Uterus (tissue), 4 donors: ENCODE results near the gene CSPG4. TPM values are rescaled to one million over a fixed set of nuclear protein-coding genes. Genes with fewer than 3 reads are reported as not detected.

Source experiments
- DNase-seq, 2 donors: peaks; one replicate each; pipeline ENCODE4 v3.0.0-alpha.2; 2019 to 2020
- H3K27ac ChIP-seq, 2 donors: fragments of 200-600 bp; sonication (generic); 1 replicate in 1 of 2; 2 replicates in 1 of 2; pipeline ENCODE4 v1.5.1; 2016 to 2018
- H3K27me3 ChIP-seq, 2 donors: fragments of 200-600 bp; sonication (generic); one replicate each; pipeline ENCODE4 v1.5.1; 2018 to 2019; ENCODE audit warnings: control low read depth in 1 of 2
- H3K36me3 ChIP-seq, 2 donors: fragments of 200-600 bp; sonication (generic); one replicate each; pipeline ENCODE4 v1.5.1; 2019; ENCODE audit warnings: control low read depth in 1 of 2
- H3K4me1 ChIP-seq, 2 donors: fragments of 200-600 bp; sonication (generic); one replicate each; pipeline ENCODE4 v1.5.1; 2018 to 2019; ENCODE audit warnings: control low read depth in 1 of 2
- H3K4me3 ChIP-seq, 2 donors: fragments of 200-600 bp; sonication (generic); 1 replicate in 1 of 2; 2 replicates in 1 of 2; pipeline ENCODE4 v1.5.1; 2018 to 2019; ENCODE audit warnings: mild to moderate bottlenecking in 1 of 2
- H3K9me3 ChIP-seq, 2 donors: fragments of 200-600 bp; sonication (generic); one replicate each; pipeline ENCODE4 v1.5.1; 2019; ENCODE audit warnings: control low read depth in 1 of 2
- CTCF ChIP-seq, 4 experiments: fragments of 200-600 bp in 2 of 4; fragments of 450-650 bp in 2 of 4; sonication (generic) in 2 of 4; IDR thresholded peaks; one replicate each; pipeline ENCODE4 v1.5.1; 2016 to 2019; ENCODE audit warnings: antibody characterized with exemption in 4 of 4, mild to moderate bottlenecking in 2 of 4, moderate library complexity in 1 of 4
- POLR2A ChIP-seq, 2 donors: fragments of 450-650 bp; IDR thresholded peaks; one replicate each; pipeline ENCODE4 v1.6.1; 2016; ENCODE audit warnings: antibody characterized with exemption in 2 of 2, mild to moderate bottlenecking in 1 of 2, moderate library complexity in 1 of 2
- intact Hi-C: fragments of 100-400 bp; cut with DNase I; formaldehyde crosslinking; loops from one replicate; pipeline ENCODE4 v1.15.1; 2023; ENCODE audit warnings: low total_unique reads
- total RNA-seq, 4 donors: library from RNA; depleted of rRNA in 3 of 4; stranded (reverse); fragments of >200 nt in 3 of 4; gene quantifications; one replicate each; pipeline versions ENCODE4 v1.1.0 to v1.2.4, GENCODE V29; 2014 to 2023
- donor health status: DM: yes; HTN: yes; CAD: no.

Gene CSPG4
- total RNA-seq, 4 donors from 2014 or later = 10.3 to 62.4 (median 46.7) TPM

GRCh38 chr15:75654201-75654907 is 58.3 kb downstream of the CSPG4 start:
- TF ChIP-seq CTCF (IDR thresholded peaks at IDR 0.05) = no peak
- no peak for TF ChIP-seq POLR2A (IDR thresholded peaks at IDR 0.05)
- no peaks in the 10 kb centered on the region for H3K27me3 ChIP-seq
- H3K4me1 ChIP-seq = peaks cover 2 to 61% of the 10 kb centered on the region in 2 donors
- H3K27ac ChIP-seq = peak overlapping the region; percentile 3 to 8
- H3K9me3 ChIP-seq = no peaks in the 10 kb centered on the region
- H3K4me3 ChIP-seq = no peak overlapping the region
- no peak for DNase-seq
- intact Hi-C loops = no loop called here
- no peaks in the 10 kb centered on the region for H3K36me3 ChIP-seq

GRCh38 chr15:75653347-75653913 is 59.2 kb downstream of the CSPG4 start:
- TF ChIP-seq POLR2A (IDR thresholded peaks at IDR 0.05) = no peak
- TF ChIP-seq CTCF (IDR thresholded peaks at IDR 0.05) = no peak
- Histone ChIP-seq H3K9me3 (no peaks in the 10 kb centered on the region), H3K27ac (peak overlapping the region; percentile 61 to 73), H3K36me3 (no peaks in the 10 kb centered on the region), H3K27me3 (no peaks in the 10 kb centered on the region), H3K4me1 (peaks cover 2 to 54% of the 10 kb centered on the region in 2 donors), H3K4me3 (no peak overlapping the region)
- no peak for DNase-seq
- intact Hi-C loops = no loop called here

GRCh38 chr15:75651810-75652543 is 60.7 kb downstream of the CSPG4 start:
- no peak for TF ChIP-seq CTCF (IDR thresholded peaks at IDR 0.05)
- no peak for TF ChIP-seq POLR2A (IDR thresholded peaks at IDR 0.05)
- peak overlapping the region; percentile 61 to 73 for H3K27ac ChIP-seq
- no peaks in the 10 kb centered on the region for H3K36me3 ChIP-seq
- H3K4me3 ChIP-seq = peak overlapping the region; percentile 19 to 30
- intact Hi-C loops = no loop called here
- no peak for DNase-seq
- H3K9me3 ChIP-seq = no peaks in the 10 kb centered on the region
- H3K4me1 ChIP-seq = peaks cover 2 to 54% of the 10 kb centered on the region in 2 donors
- no peaks in the 10 kb centered on the region for H3K27me3 ChIP-seq

GRCh38 chr15:75650908-75651809 is 61.5 kb downstream of the CSPG4 start:
- no peak for DNase-seq
- peak overlapping the region; percentile 61 to 73 for H3K27ac ChIP-seq
- H3K36me3 ChIP-seq = no peaks in the 10 kb centered on the region
- H3K27me3 ChIP-seq = no peaks in the 10 kb centered on the region
- no peaks in the 10 kb centered on the region for H3K9me3 ChIP-seq
- peaks cover 2 to 62% of the 10 kb centered on the region in 2 donors for H3K4me1 ChIP-seq
- intact Hi-C loops = no loop called here
- TF ChIP-seq POLR2A (IDR thresholded peaks at IDR 0.05) (no peak), CTCF (IDR thresholded peaks at IDR 0.05) (no peak)
- peak overlapping the region; percentile 19 to 30 for H3K4me3 ChIP-seq
